Testis (tissue), 3 donors: ENCODE measurements around the gene ZNF222. TPM values are rescaled to one million over a fixed set of nuclear protein-coding genes. Genes with fewer than 3 reads are reported as not detected.

Experiments used
- DNase-seq: peaks from one replicate; pipeline ENCODE4 v3.0.0-alpha.2; 2019
- H3K27ac ChIP-seq, 2 donors: fragments of 200-600 bp; sonication (generic); one replicate each; pipeline ENCODE4 v1.5.1; 2019
- H3K27me3 ChIP-seq: fragments of 200-600 bp; sonication (generic); one replicate; pipeline ENCODE4 v1.5.1; 2019
- H3K36me3 ChIP-seq: fragments of 200-600 bp; sonication (generic); one replicate; pipeline ENCODE4 v1.5.1; 2017; ENCODE audit warnings: low read depth; ENCODE audit errors: missing control alignments
- H3K4me1 ChIP-seq: fragments of 200-600 bp; sonication (generic); one replicate; pipeline ENCODE4 v1.5.1; 2019
- H3K4me3 ChIP-seq, 2 donors: fragments of 200-600 bp; sonication (generic); one replicate each; pipeline ENCODE4 v1.5.1; 2017 to 2019
- H3K9me3 ChIP-seq: fragments of 200-600 bp; sonication (generic); one replicate; pipeline ENCODE4 v1.5.1; 2017
- CTCF ChIP-seq, 3 experiments: fragments of 450-650 bp in 2 of 3; fragments of 200-600 bp in 1 of 3; sonication (generic) in 1 of 3; IDR thresholded peaks; one replicate each; pipeline ENCODE4 v1.5.1; 2016 to 2019; ENCODE audit warnings: antibody characterized with exemption in 3 of 3, mild to moderate bottlenecking in 2 of 3, moderate library complexity in 1 of 3
- POLR2A ChIP-seq: fragments of 450-650 bp; IDR thresholded peaks from one replicate; pipeline ENCODE4 v1.6.1; 2017; ENCODE audit warnings: antibody characterized with exemption, mild to moderate bottlenecking, moderate library complexity
- WGBS, 2 donors: methylation state at CpG; one replicate each; pipeline ENCODE4 v1.1.5; 2018; 5-methylcytosine and 5-hydroxymethylcytosine counted together
- intact Hi-C: fragments of 100-400 bp; cut with DNase I; formaldehyde crosslinking; loops from one replicate; pipeline ENCODE4 v1.15.1; 2023; ENCODE audit warnings: low total_unique reads
- polyA plus RNA-seq: library from polyadenylated mRNA; stranded (reverse); fragments of 350-450 nt; fragmentation: Illumina TruSeq; extraction: RNeasy Lipid Tissue Mini Kit (QIAGEN cat#74804); gene quantifications from one replicate; pipeline ENCODE4 v1.2.3, GENCODE V29; 2014; ENCODE audit warnings: low read depth, low replicate concordance; ENCODE audit not compliant: insufficient read depth
- total RNA-seq, 2 donors: library from RNA; depleted of rRNA; stranded (reverse); fragments of >200 nt; gene quantifications; one replicate each; pipeline ENCODE4 v1.2.3, GENCODE V29; 2016

The ZNF222 gene
- total and polyA plus RNA-seq, 3 donors from 2014 or later: 4.2 to 15.4 (median 6.5) TPM

GRCh38 chr19:44050740-44051649 lies 25.8 kb downstream of the ZNF222 start:
- intact Hi-C loops: loop anchor here (10.0 kb wide), 1 partner anchor 64 kb away; the partner anchor contains the start of gene ZNF225
- WGBS, 2 donors: 11 to 14% methylated on average over 21 of the region's 21 CpGs
- TF ChIP-seq CTCF (IDR thresholded peaks at IDR 0.05): no peak
- no peak for TF ChIP-seq POLR2A

DNA sequence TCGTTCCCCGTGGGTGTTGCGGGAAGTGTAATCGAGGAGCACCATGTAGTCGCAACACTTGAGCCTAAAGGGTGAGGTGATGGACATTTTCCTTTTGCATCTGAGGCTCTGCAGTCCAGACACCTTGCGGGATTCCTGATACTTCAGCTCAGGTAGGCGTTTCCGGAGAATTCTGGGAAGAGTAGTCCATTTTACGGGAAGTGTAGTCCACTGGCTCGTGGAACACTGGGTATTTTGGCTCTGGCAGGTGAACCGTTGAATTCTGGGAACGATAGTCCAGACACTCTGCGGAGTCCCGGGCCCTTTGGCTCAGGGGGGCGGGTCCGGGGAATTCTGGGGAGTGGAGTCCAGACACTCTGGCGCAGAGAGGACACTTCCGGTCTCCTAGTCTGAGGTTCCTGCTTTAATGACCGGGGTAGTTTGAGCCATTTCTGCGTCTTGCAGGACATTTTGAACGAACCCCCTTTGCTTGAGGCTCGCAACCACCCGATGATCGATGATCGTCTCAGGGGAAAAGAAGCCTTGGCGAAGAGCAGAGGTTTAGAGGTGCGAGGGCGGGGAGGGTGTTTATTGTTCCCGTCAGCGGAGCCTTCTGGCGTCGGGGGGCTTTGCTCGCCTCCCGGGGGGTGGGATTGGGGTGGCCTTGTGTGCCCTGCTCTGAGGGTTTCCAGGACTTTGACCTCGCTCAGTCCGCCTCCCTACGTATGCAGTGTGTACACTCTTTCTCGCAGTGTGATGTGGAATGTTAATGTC lies 26.6 kb downstream of the ZNF222 start, which contains the start of gene ZNF223:
Gene ZNF223 (plus strand): TSS at position 387 of the 753 bp plus-strand sequence. CDS start 3,141 bp downstream, outside the sequence.
- WGBS, 2 donors: 0 to 1% methylated on average over 20 to 36 of the region's 38 CpGs
- H3K27ac ChIP-seq: peak within 1 kb of the TSS in 1 of 2 donors; percentile 65
- intact Hi-C loops: loop anchor here (10.0 kb wide), 1 partner anchor 63 kb away; the partner anchor contains the start of gene ZNF225

More at GRCh38 chr19:44050740-44051649, 25.8 kb downstream of the ZNF222 start:
- Histone ChIP-seq H3K4me3 (peak overlapping the region; percentile 71 to 75), H3K36me3 (no peaks in the 10 kb centered on the region), H3K4me1 (peaks cover 6% of the 10 kb centered on the region), H3K9me3 (no peaks in the 10 kb centered on the region), H3K27ac (peak overlapping the region in 1 of 2 donors; percentile 65), H3K27me3 (no peaks in the 10 kb centered on the region)
- peak; percentile 43 for DNase-seq

GRCh38 chr19:44055870-44056269 lies 30.7 kb downstream of the ZNF222 start:
- H3K4me3 ChIP-seq: no peak overlapping the region
- H3K9me3 ChIP-seq: no peaks in the 10 kb centered on the region
- no peaks in the 10 kb centered on the region for H3K27me3 ChIP-seq
- H3K27ac ChIP-seq: no peak overlapping the region
- TF ChIP-seq CTCF (IDR thresholded peaks at IDR 0.05) (no peak), POLR2A (no peak)
- H3K36me3 ChIP-seq: no peaks in the 10 kb centered on the region
- no peak for DNase-seq
- intact Hi-C loops: loop anchor here (10.0 kb wide), 1 partner anchor 59 kb away; the partner anchor contains the start of gene ZNF225
- peaks cover 6% of the 10 kb centered on the region for H3K4me1 ChIP-seq
- 70 to 90% methylated on average over 5 of the region's 5 CpGs for WGBS, 2 donors

More for the DNA sequence above, 26.6 kb downstream of the ZNF222 start, which contains the start of gene ZNF223:
- Histone ChIP-seq H3K36me3 (no peaks in the 10 kb centered on the region), H3K27me3 (no peaks in the 10 kb centered on the region), H3K9me3 (no peaks in the 10 kb centered on the region), H3K4me3 (peak within 1 kb of the TSS; percentile 71 to 75), H3K4me1 (peaks cover 6% of the 10 kb centered on the region)
- DNase-seq: peak; percentile 98
- TF ChIP-seq POLR2A: no peak
- TF ChIP-seq CTCF (IDR thresholded peaks at IDR 0.05): peak in 2 of 3 experiments; percentile 3 to 17

- 100% methylated on average over 2 of the region's 2 CpGs for WGBS, 2 donors
- H3K4me3 ChIP-seq: no peak overlapping the region
- H3K4me1 ChIP-seq: no peaks in the 10 kb centered on the region
- no peaks in the 10 kb centered on the region for H3K9me3 ChIP-seq
- DNase-seq: no peak
- no peak for TF ChIP-seq CTCF (IDR thresholded peaks at IDR 0.05)
- TF ChIP-seq POLR2A: no peak
- no peaks in the 10 kb centered on the region for H3K27me3 ChIP-seq
- intact Hi-C loops: loop anchor here (10.0 kb wide), 1 partner anchor 56 kb away; the partner anchor contains the start of gene ZNF225
- H3K27ac ChIP-seq: no peak overlapping the region
- no peaks in the 10 kb centered on the region for H3K36me3 ChIP-seq
Observed at GRCh38 chr19:44059229-44059628, 34.0 kb downstream of the ZNF222 start.
